Caco-2 (cell line): Measurements from ENCODE around the gene ZNF862. TPM values are rescaled to one million over a fixed set of nuclear protein-coding genes. Genes with fewer than 3 reads are reported as not detected.

Experiments
- BruUV-seq: library from RNA; stranded (reverse); fragments of 400-500 nt; replicated peaks from 2 replicates; lab custom pipeline; 2021; lab: Mats Ljungman, UMichigan
- CTCF ChIA-PET: fragments of 300-600 bp; sonication (Branson Sonifier 250); formaldehyde crosslinking; loops from one replicate; lab custom pipeline; 2022; ENCODE audit warnings: antibody characterized with exemption; lab: Charles Lee
- POLR2A ChIA-PET: fragments of 300-600 bp; sonication (Branson Sonifier 250); formaldehyde crosslinking; loops from one replicate; lab custom pipeline; 2022; ENCODE audit warnings: antibody characterized with exemption; lab: Charles Lee
- DNase-seq, 2 experiments: peaks; one replicate each; pipeline versions ENCODE4 v3.0.0 to v3.0.0-alpha.2; 2020 to 2022
- H3K27me3 ChIP-seq: replicated peaks from 2 replicates; pipeline ENCODE4 v1.6.0; 2011; ENCODE audit warnings: low read length; ENCODE audit not compliant: control insufficient read depth, insufficient read depth
- H3K36me3 ChIP-seq: 2 replicates; pipeline ENCODE4 v1.5.1; 2011; ENCODE audit warnings: low read length; ENCODE audit not compliant: control insufficient read depth, insufficient read depth
- H3K4me1 ChIP-seq: fragments of 250-450 bp; sonication (Bioruptor Pico); 2 replicates; pipeline ENCODE4 v1.5.1; 2020; ENCODE audit warnings: mild to moderate bottlenecking
- H3K4me3 ChIP-seq: 2 replicates; pipeline ENCODE4 v1.5.1; 2011; ENCODE audit warnings: low read depth, mild to moderate bottlenecking, control low read depth, low read length
- H3K9me3 ChIP-seq: fragments of 250-450 bp; sonication (Bioruptor Pico); 2 replicates; pipeline ENCODE4 v1.5.1; 2020; ENCODE audit warnings: mild to moderate bottlenecking, moderate library complexity
- H3K27ac Mint-ChIP-seq: one replicate; pipeline ENCODE4 v1.8.0; 2022; ENCODE audit warnings: mixed read lengths; ENCODE audit not compliant: unreplicated experiment
- H3K27me3 Mint-ChIP-seq: one replicate; pipeline ENCODE4 v1.8.0; 2022; ENCODE audit warnings: mixed read lengths; ENCODE audit not compliant: insufficient read depth, unreplicated experiment
- H3K36me3 Mint-ChIP-seq: one replicate; pipeline ENCODE4 v1.8.0; 2022; ENCODE audit warnings: mild to moderate bottlenecking, mixed read lengths; ENCODE audit not compliant: insufficient read depth, unreplicated experiment
- H3K4me1 Mint-ChIP-seq: one replicate; pipeline ENCODE4 v1.8.0; 2022; ENCODE audit warnings: low read depth, mixed read lengths; ENCODE audit not compliant: unreplicated experiment
- H3K4me3 Mint-ChIP-seq: one replicate; pipeline ENCODE4 v1.8.0; 2022; ENCODE audit warnings: mild to moderate bottlenecking, moderate library complexity, mixed read lengths; ENCODE audit not compliant: unreplicated experiment
- H3K9me3 Mint-ChIP-seq: one replicate; pipeline ENCODE4 v1.8.0; 2022; ENCODE audit warnings: mixed read lengths; ENCODE audit not compliant: unreplicated experiment
- CTCF ChIP-seq, 2 experiments: fragments of 200-600 bp in 1 of 2; IDR thresholded peaks; 1 replicate in 1 of 2; 2 replicates in 1 of 2; pipeline versions ENCODE4 v1.5.1 to v1.8.0; 2011 to 2022; ENCODE audit warnings: antibody characterized with exemption in 1 of 2, control low read depth in 1 of 2, inconsistent platforms in 1 of 2, low read depth in 1 of 2, low read length in 1 of 2, mild to moderate bottlenecking in 1 of 2, moderate library complexity in 1 of 2; ENCODE audit not compliant: insufficient read depth in 1 of 2, severe bottlenecking in 1 of 2, unreplicated experiment in 1 of 2
- intact Hi-C: fragments of 100-400 bp; cut with micrococcal nuclease; formaldehyde crosslinking; loops from one replicate; pipeline ENCODE4 v1.10.0; 2022; ENCODE audit not compliant: unreplicated experiment
- total RNA-seq: library from RNA; stranded (reverse); gene quantifications from 2 replicates; pipeline ENCODE4 v1.2.3, GENCODE V29; 2022

The ZNF862 gene
- total RNA-seq, 1 experiment from 2014 or later: 3.5 TPM

- no peak overlapping the region for H3K4me3 ChIP-seq
- no peaks in the 10 kb centered on the region for H3K36me3 Mint-ChIP-seq
- no peak overlapping the region for H3K4me3 Mint-ChIP-seq
- ChIA-PET POLR2A (no interaction called here), CTCF (no interaction called here)
- no peak overlapping the region for H3K27ac Mint-ChIP-seq
- no peaks in the 10 kb centered on the region for H3K27me3 Mint-ChIP-seq
- H3K9me3 ChIP-seq: no peaks in the 10 kb centered on the region
- H3K9me3 Mint-ChIP-seq: no peaks in the 10 kb centered on the region
- no peak for TF ChIP-seq CTCF (IDR thresholded peaks at IDR 0.05; ENCODE audit: insufficient read depth in 1 of 2, low read depth in 1 of 2, low read length in 1 of 2, severe bottlenecking in 1 of 2, unreplicated experiment in 1 of 2)
- intact Hi-C loops: no loop called here
- H3K27me3 ChIP-seq: no peaks in the 10 kb centered on the region; the same call in 1 of the 2 replicates
- DNase-seq: no peak
- BruUV-seq: no TSS peak
- H3K4me1 ChIP-seq: no peaks in the 10 kb centered on the region
- H3K36me3 ChIP-seq: no peaks in the 10 kb centered on the region
- H3K4me1 Mint-ChIP-seq: no peaks in the 10 kb centered on the region
These were observed 47.3 kb upstream of the ZNF862 start for GRCh38 chr7:149790754-149791360.

- H3K4me3 ChIP-seq: no peak overlapping the region
- intact Hi-C loops: no loop called here
- H3K4me3 Mint-ChIP-seq: no peak overlapping the region
- H3K4me1 Mint-ChIP-seq: no peaks in the 10 kb centered on the region
- no peak for DNase-seq
- H3K9me3 Mint-ChIP-seq: no peaks in the 10 kb centered on the region
- no peaks in the 10 kb centered on the region for H3K36me3 ChIP-seq
- no peaks in the 10 kb centered on the region for H3K4me1 ChIP-seq
- H3K27me3 Mint-ChIP-seq: no peaks in the 10 kb centered on the region
- ChIA-PET POLR2A (no interaction called here), CTCF (no interaction called here)
- no peak overlapping the region for H3K27ac Mint-ChIP-seq
- no TSS peak for BruUV-seq
- no peaks in the 10 kb centered on the region for H3K36me3 Mint-ChIP-seq
- TF ChIP-seq CTCF (IDR thresholded peaks at IDR 0.05; ENCODE audit: insufficient read depth in 1 of 2, low read depth in 1 of 2, low read length in 1 of 2, severe bottlenecking in 1 of 2, unreplicated experiment in 1 of 2): no peak
- no peaks in the 10 kb centered on the region for H3K9me3 ChIP-seq
- no peaks in the 10 kb centered on the region; the same call in 1 of the 2 replicates for H3K27me3 ChIP-seq
These were observed 46.6 kb upstream of the ZNF862 start for GRCh38 chr7:149791411-149792219.

GRCh38 chr7:149792220-149792595, 46.0 kb upstream of the ZNF862 start:
- POLR2A ChIA-PET: no interaction called here
- H3K9me3 ChIP-seq: no peaks in the 10 kb centered on the region
- no peaks in the 10 kb centered on the region for H3K9me3 Mint-ChIP-seq
- no peak overlapping the region for H3K4me3 Mint-ChIP-seq
- no peaks in the 10 kb centered on the region for H3K4me1 ChIP-seq
- intact Hi-C loops: no loop called here
- H3K27me3 Mint-ChIP-seq: no peaks in the 10 kb centered on the region
- DNase-seq: no peak
- no TSS peak for BruUV-seq
- H3K36me3 Mint-ChIP-seq: no peaks in the 10 kb centered on the region
- H3K4me3 ChIP-seq: no peak overlapping the region
- H3K4me1 Mint-ChIP-seq: no peaks in the 10 kb centered on the region
- H3K27me3 ChIP-seq: no peaks in the 10 kb centered on the region; the same call in 1 of the 2 replicates
- H3K27ac Mint-ChIP-seq: no peak overlapping the region
- H3K36me3 ChIP-seq: no peaks in the 10 kb centered on the region
- CTCF ChIA-PET: no interaction called here
- no peak for TF ChIP-seq CTCF (IDR thresholded peaks at IDR 0.05; ENCODE audit: insufficient read depth in 1 of 2, low read depth in 1 of 2, low read length in 1 of 2, severe bottlenecking in 1 of 2, unreplicated experiment in 1 of 2)
